HCT116 (cell line): ENCODE measurements around the gene CIZ1. TPM values are rescaled to one million over a fixed set of nuclear protein-coding genes. Genes with fewer than 3 reads are reported as not detected.

Experiments
- ATAC-seq: fragments of 200-7000 bp; cut with Tn5 transposase; 2 replicates; pipeline ENCODE4 v1.9.1; 2020; ENCODE audit warnings: mild to moderate bottlenecking, moderate library complexity
- BruUV-seq: library from RNA; stranded (reverse); fragments of 400-500 nt; replicated peaks from 2 replicates; lab custom pipeline; 2021; lab: Mats Ljungman, UMichigan
- CTCF ChIA-PET: fragments of 300-600 bp; sonication (Branson Sonifier 250); formaldehyde crosslinking; loops from one replicate; lab custom pipeline; 2021; ENCODE audit warnings: antibody characterized with exemption; lab: Charles Lee
- POLR2A ChIA-PET: fragments of 300-600, 350-600 bp; sonication (Branson Sonifier 250); formaldehyde crosslinking; loops from one replicate; lab custom pipeline; 2021; ENCODE audit warnings: antibody characterized with exemption; lab: Charles Lee
- RAD21 ChIA-PET, 2 experiments: fragments of 300-600 bp; sonication (Branson Sonifier 250); formaldehyde crosslinking; loops; one replicate each; lab custom pipeline; 2023; ENCODE audit warnings: low total read pairs in 2 of 2; ENCODE audit not compliant: uncharacterized antibody in 2 of 2, unreplicated experiment in 2 of 2, low non-redundant PET in 1 of 2; lab: Charles Lee
- DNase-seq: peaks from one replicate; pipeline ENCODE4 v3.0.0-alpha.2; 2010; ENCODE audit warnings: low read depth, low spot score
- H2AFZ ChIP-seq: fragments of 200-600 bp; shearing (Covaris generic), sonication (generic); 2 replicates; pipeline ENCODE4 v1.6.1; 2017; ENCODE audit warnings: low read depth, mixed run types, mixed read lengths, antibody characterized with exemption, low read length; ENCODE audit not compliant: poor library complexity, severe bottlenecking
- H3K27ac ChIP-seq: 2 replicates; pipeline ENCODE4 v1.5.1; 2012; ENCODE audit warnings: low read depth, low read length
- H3K27me3 ChIP-seq: fragments of 200-600 bp; sonication (generic); 2 replicates; pipeline ENCODE4 v1.6.1; 2016; ENCODE audit warnings: mixed run types, low read length, mixed read lengths; ENCODE audit not compliant: insufficient read depth
- H3K36me3 ChIP-seq, 2 experiments: fragments of 200-500 bp in 1 of 2; fragments of 200-600 bp in 1 of 2; sonication (Bioruptor generic) in 1 of 2; sonication (generic) in 1 of 2; 2 replicates each; pipeline versions ENCODE4 v1.5.1 to v1.6.1; 2014 to 2016; ENCODE audit warnings: low read length in 2 of 2, inconsistent platforms in 1 of 2, mixed read lengths in 1 of 2, mixed run types in 1 of 2; ENCODE audit not compliant: insufficient read depth in 2 of 2, control insufficient read depth in 1 of 2
- H3K4me1 ChIP-seq, 2 experiments: fragments of 200-600 bp in 1 of 2; sonication (generic) in 1 of 2; 2 replicates each; pipeline versions ENCODE4 v1.5.1 to v1.6.1; 2012 to 2017; ENCODE audit warnings: low read length in 2 of 2, inconsistent platforms in 1 of 2, mild to moderate bottlenecking in 1 of 2, mixed read lengths in 1 of 2, mixed run types in 1 of 2, moderate library complexity in 1 of 2; ENCODE audit not compliant: insufficient read depth in 2 of 2, control insufficient read depth in 1 of 2
- H3K4me2 ChIP-seq: fragments of 200-600 bp; sonication (generic); 2 replicates; pipeline ENCODE4 v1.6.1; 2017; ENCODE audit warnings: mixed run types, low read length, mixed read lengths
- H3K4me3 ChIP-seq, 2 experiments: fragments of 200-600 bp in 1 of 2; sonication (generic) in 1 of 2; replicated peaks in 1 of 2; 2 replicates each; pipeline ENCODE4 v1.5.1; 2011 to 2016; ENCODE audit warnings: low read length in 2 of 2, control low read depth in 1 of 2, low read depth in 1 of 2, mild to moderate bottlenecking in 1 of 2, mixed read lengths in 1 of 2, mixed run types in 1 of 2
- H3K79me2 ChIP-seq: fragments of 200-600 bp; sonication (generic); 2 replicates; pipeline ENCODE4 v1.6.1; 2017; ENCODE audit warnings: mild to moderate bottlenecking, mixed run types, low read length, moderate library complexity, mixed read lengths; ENCODE audit not compliant: insufficient read depth
- H3K9ac ChIP-seq: fragments of 200-600 bp; sonication (generic); 2 replicates; pipeline ENCODE4 v1.6.1; 2016; ENCODE audit warnings: low read length, mixed read lengths
- H3K9me2 ChIP-seq: fragments of 200-600 bp; sonication (generic), shearing (Covaris generic); 2 replicates; pipeline ENCODE4 v1.6.1; 2017; ENCODE audit warnings: mixed run types, mild to moderate bottlenecking, moderate library complexity; ENCODE audit not compliant: insufficient read depth
- H3K9me3 ChIP-seq, 2 experiments: fragments of 200-500 bp in 1 of 2; fragments of 200-600 bp in 1 of 2; sonication (Bioruptor generic) in 1 of 2; sonication (generic) in 1 of 2; 2 replicates each; pipeline ENCODE4 v1.6.1; 2014 to 2017; ENCODE audit warnings: low read length in 2 of 2, mixed read lengths in 2 of 2, inconsistent platforms in 1 of 2, low read depth in 1 of 2, mild to moderate bottlenecking in 1 of 2, mixed run types in 1 of 2, moderate library complexity in 1 of 2; ENCODE audit not compliant: control insufficient read depth in 1 of 2, insufficient read depth in 1 of 2
- H4K20me1 ChIP-seq: fragments of 200-600 bp; sonication (generic), shearing (Covaris generic); 2 replicates; pipeline ENCODE4 v1.6.1; 2017; ENCODE audit warnings: mixed run types, mild to moderate bottlenecking, moderate library complexity; ENCODE audit not compliant: insufficient read depth
- CEBPB ChIP-seq: IDR thresholded peaks from 2 replicates; pipeline ENCODE4 v1.6.1; 2012; ENCODE audit warnings: low read depth
- EGR1 ChIP-seq: IDR thresholded peaks from 2 replicates; pipeline ENCODE4 v1.6.1; 2012; ENCODE audit warnings: low read depth
- ELF1 ChIP-seq: IDR thresholded peaks from 2 replicates; pipeline ENCODE4 v1.6.1; 2012; ENCODE audit warnings: low read depth, borderline replicate concordance
- EZH2 ChIP-seq: fragments of 200-600 bp; sonication (generic); IDR thresholded peaks from 2 replicates; pipeline ENCODE4 v1.6.1; 2017; ENCODE audit warnings: antibody characterized with exemption, mixed run types
- FOSL1 ChIP-seq: IDR thresholded peaks from 2 replicates; pipeline ENCODE4 v1.6.1; 2012; ENCODE audit warnings: low read depth
- JUND ChIP-seq: IDR thresholded peaks from 2 replicates; pipeline ENCODE4 v1.6.1; 2012
- POLR2A ChIP-seq: IDR thresholded peaks from 2 replicates; pipeline ENCODE4 v1.7.0; 2011; ENCODE audit warnings: borderline replicate concordance; ENCODE audit not compliant: insufficient read depth, insufficient read length; ENCODE audit errors: extremely low read depth
- POLR2AphosphoS5 ChIP-seq: IDR thresholded peaks from 2 replicates; pipeline ENCODE4 v1.6.1; 2011; ENCODE audit warnings: mild to moderate bottlenecking, low read depth, low read length, moderate library complexity
- RAD21 ChIP-seq: IDR thresholded peaks from 2 replicates; pipeline ENCODE4 v1.6.1; 2012; ENCODE audit warnings: low read depth, mild to moderate bottlenecking
- SIN3A ChIP-seq: IDR thresholded peaks from 2 replicates; pipeline ENCODE4 v1.6.1; 2012; ENCODE audit warnings: low read depth
- SP1 ChIP-seq: IDR thresholded peaks from 2 replicates; pipeline ENCODE4 v1.6.1; 2012; ENCODE audit warnings: low read depth
- SRF ChIP-seq: IDR thresholded peaks from 2 replicates; pipeline ENCODE4 v1.6.1; 2012; ENCODE audit warnings: low read depth
- TCF7L2 ChIP-seq: IDR thresholded peaks from 2 replicates; pipeline ENCODE4 v1.7.0; 2011; ENCODE audit warnings: borderline replicate concordance, inconsistent platforms; ENCODE audit not compliant: insufficient read depth, insufficient read length; ENCODE audit errors: extremely low read depth
- ZFX ChIP-seq: fragments of 450-650 bp; IDR thresholded peaks from 2 replicates; pipeline ENCODE4 v1.6.1; 2017
- ZNF274 ChIP-seq: fragments of 200-500 bp; sonication (Bioruptor generic); IDR thresholded peaks from 2 replicates; pipeline ENCODE4 v1.6.1; 2014; ENCODE audit warnings: mild to moderate bottlenecking, low read depth, low read length, inconsistent platforms
- intact Hi-C: fragments of 100-400 bp; cut with micrococcal nuclease; formaldehyde crosslinking; loops from 2 replicates; pipeline ENCODE4 v1.10.0; 2022
- total RNA-seq: library from RNA; stranded (reverse); gene quantifications from one replicate; pipeline ENCODE4 v1.2.1, GENCODE V29; 2021; ENCODE audit not compliant: unreplicated experiment
- TF ChIP-seq, protein P1 (sequence below): IDR thresholded peaks from 2 replicates; pipeline ENCODE4 v1.6.1; 2012; ENCODE audit warnings: low read depth
- TF ChIP-seq, protein P2 (sequence below): IDR thresholded peaks from 2 replicates; pipeline ENCODE4 v1.6.1; 2011; ENCODE audit warnings: mild to moderate bottlenecking, low read length, moderate library complexity; ENCODE audit not compliant: insufficient replicate concordance; ENCODE audit errors: extremely low read depth
- TF ChIP-seq, protein P3 (sequence below): IDR thresholded peaks from 2 replicates; pipeline ENCODE4 v1.6.1; 2012

Gene CIZ1
- total RNA-seq, 1 experiment from 2014 or later = 144 TPM

DNA sequence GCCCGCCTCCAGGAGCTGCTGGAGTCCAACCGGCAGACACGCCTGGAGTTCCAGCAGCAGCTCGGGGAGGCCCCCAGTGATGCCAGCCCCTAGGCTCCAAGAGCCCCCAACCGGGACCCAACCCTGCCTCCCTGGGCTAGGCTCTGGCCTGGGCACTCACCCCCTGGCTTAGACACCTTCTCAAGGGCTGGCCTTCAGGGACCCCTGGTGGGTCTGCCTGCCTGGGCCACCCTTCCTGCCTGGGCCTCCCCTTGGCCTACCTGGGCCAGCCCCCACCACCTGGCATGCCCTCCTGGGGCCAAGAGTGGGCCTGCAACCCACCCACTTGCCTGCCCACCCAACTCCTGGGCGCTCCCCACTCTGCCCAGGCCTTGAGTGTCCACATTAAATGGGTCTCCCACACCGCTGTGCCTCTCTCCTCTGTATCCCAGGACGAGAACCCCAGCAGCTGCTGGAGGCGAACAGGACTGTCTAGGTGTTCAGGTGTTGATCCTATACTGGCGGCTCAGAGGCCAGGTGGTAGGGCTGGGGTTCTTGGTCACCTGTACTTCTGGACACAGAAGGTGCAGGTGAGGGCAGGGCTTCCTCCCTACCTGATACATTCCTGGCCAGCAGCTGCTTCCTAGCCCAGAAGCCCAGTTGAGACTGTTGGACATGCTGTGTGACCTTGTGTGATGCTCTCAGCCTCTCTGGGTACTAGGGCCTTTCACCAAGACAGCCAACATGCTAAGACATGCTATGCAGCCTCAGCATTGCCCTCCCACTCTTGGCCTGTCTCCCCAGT, 27.7 kb downstream of the CIZ1 start (continued):
- TF ChIP-seq TCF7L2 (no peak), JUND (no peak), FOSL1 (no peak), RAD21 (no peak), POLR2A (no peak), EZH2 (no peak), SP1 (no peak)
- TF ChIP-seq, protein P1, sequence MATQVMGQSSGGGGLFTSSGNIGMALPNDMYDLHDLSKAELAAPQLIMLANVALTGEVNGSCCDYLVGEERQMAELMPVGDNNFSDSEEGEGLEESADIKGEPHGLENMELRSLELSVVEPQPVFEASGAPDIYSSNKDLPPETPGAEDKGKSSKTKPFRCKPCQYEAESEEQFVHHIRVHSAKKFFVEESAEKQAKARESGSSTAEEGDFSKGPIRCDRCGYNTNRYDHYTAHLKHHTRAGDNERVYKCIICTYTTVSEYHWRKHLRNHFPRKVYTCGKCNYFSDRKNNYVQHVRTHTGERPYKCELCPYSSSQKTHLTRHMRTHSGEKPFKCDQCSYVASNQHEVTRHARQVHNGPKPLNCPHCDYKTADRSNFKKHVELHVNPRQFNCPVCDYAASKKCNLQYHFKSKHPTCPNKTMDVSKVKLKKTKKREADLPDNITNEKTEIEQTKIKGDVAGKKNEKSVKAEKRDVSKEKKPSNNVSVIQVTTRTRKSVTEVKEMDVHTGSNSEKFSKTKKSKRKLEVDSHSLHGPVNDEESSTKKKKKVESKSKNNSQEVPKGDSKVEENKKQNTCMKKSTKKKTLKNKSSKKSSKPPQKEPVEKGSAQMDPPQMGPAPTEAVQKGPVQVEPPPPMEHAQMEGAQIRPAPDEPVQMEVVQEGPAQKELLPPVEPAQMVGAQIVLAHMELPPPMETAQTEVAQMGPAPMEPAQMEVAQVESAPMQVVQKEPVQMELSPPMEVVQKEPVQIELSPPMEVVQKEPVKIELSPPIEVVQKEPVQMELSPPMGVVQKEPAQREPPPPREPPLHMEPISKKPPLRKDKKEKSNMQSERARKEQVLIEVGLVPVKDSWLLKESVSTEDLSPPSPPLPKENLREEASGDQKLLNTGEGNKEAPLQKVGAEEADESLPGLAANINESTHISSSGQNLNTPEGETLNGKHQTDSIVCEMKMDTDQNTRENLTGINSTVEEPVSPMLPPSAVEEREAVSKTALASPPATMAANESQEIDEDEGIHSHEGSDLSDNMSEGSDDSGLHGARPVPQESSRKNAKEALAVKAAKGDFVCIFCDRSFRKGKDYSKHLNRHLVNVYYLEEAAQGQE = no peak

DNA sequence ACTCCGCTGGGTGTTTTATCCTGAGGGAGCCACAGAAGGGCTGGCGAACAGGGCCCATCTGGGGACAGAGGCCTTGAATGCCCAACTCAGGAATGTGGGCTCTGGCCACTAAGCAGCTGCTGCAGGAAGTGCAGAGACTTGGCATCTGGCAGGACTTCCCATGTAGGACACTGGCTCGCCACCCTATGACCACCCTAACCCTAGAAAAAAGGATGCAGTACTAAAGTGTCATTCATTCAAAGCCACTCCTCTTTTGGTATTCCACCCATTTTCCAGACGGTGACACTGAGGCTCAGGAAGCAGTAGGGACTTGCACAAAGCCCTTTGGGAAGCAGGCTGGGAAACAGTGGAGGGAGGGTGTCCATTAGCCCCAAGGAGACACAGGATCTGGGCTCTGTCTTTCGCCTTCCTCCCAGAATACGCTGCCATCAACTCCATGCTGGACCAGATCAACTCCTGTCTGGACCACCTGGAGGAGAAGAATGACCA, 28.3 kb downstream of the CIZ1 start:
- RAD21 ChIA-PET = no interaction called here
- ATAC-seq = no peak
- peaks cover 12 to 21% of the 10 kb centered on the region in 2 experiments; a peak in 3 of 4 replicates for H3K36me3 ChIP-seq
- no peak overlapping the region for H2AFZ ChIP-seq
- peaks cover 0 to 17% of the 10 kb centered on the region in 2 experiments; a peak in 2 of 4 replicates for H3K4me1 ChIP-seq
- no peaks in the 10 kb centered on the region for H4K20me1 ChIP-seq
- H3K79me2 ChIP-seq = peaks cover 13% of the 10 kb centered on the region
- no peak for DNase-seq
- BruUV-seq = no TSS peak
- H3K4me3 ChIP-seq = no peak overlapping the region
- H3K9ac ChIP-seq = no peak overlapping the region
- no peaks in the 10 kb centered on the region for H3K9me3 ChIP-seq
- CTCF ChIA-PET = no interaction called here
- no peaks in the 10 kb centered on the region for H3K9me2 ChIP-seq
- intact Hi-C loops = no loop called here
- no peak overlapping the region for H3K4me2 ChIP-seq
- POLR2A ChIA-PET = no interaction called here
- H3K27me3 ChIP-seq = no peaks in the 10 kb centered on the region
- H3K27ac ChIP-seq = no peak overlapping the region
- TF ChIP-seq ZNF274 (no peak), ZFX (no peak), POLR2AphosphoS5 (no peak), RAD21 (no peak), EGR1 (no peak), POLR2A (no peak), JUND (no peak), SIN3A (no peak), SP1 (no peak), SRF (no peak), EZH2 (no peak), ELF1 (no peak), CEBPB (no peak)
- TF ChIP-seq, protein P2, sequence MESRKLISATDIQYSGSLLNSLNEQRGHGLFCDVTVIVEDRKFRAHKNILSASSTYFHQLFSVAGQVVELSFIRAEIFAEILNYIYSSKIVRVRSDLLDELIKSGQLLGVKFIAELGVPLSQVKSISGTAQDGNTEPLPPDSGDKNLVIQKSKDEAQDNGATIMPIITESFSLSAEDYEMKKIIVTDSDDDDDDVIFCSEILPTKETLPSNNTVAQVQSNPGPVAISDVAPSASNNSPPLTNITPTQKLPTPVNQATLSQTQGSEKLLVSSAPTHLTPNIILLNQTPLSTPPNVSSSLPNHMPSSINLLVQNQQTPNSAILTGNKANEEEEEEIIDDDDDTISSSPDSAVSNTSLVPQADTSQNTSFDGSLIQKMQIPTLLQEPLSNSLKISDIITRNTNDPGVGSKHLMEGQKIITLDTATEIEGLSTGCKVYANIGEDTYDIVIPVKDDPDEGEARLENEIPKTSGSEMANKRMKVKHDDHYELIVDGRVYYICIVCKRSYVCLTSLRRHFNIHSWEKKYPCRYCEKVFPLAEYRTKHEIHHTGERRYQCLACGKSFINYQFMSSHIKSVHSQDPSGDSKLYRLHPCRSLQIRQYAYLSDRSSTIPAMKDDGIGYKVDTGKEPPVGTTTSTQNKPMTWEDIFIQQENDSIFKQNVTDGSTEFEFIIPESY = no peak
- TF ChIP-seq, protein P3, sequence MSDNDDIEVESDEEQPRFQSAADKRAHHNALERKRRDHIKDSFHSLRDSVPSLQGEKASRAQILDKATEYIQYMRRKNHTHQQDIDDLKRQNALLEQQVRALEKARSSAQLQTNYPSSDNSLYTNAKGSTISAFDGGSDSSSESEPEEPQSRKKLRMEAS = no peak
